Anterior cingulate cortex (tissue), 58 donors: ENCODE data around the gene CD248.

Experiments used
- DNase-seq, 58 donors: peaks; one replicate each; lab custom pipeline; 2025; lab: John Stamatoyannopoulos, UW

The CD248 gene

DNA sequence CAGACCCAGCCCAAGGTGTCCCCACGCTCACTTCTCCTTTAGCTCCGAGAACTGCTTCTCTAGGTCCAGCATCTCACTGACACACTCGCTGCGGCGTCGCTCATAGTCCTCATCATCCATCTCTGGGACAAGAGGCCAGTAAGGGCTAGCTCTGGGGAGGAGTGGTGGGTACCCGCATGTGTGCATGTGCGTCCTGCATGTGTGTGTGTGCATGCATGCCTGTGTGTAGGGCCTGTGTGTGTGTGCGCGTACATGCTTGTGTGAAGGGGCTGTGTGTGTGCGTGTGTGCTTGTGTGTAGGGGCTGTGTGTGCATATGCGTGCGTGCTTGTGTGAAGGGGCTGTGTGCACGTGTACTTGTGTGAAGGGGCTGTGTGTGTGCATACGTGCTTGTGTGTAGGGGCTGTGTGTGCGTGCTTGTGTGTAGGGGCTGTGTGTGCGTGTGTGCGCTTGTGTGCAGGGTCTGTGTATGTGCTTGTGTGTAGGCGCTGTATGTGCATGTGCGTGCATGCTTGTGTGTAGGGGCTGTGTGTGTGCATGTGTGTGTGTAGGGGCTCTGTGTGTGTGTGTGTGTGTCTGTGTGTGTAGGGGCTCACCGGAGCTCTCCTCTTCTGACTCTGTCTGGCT is 24.8 kb upstream of the CD248 start:
- DNase-seq: no peak

DNA sequence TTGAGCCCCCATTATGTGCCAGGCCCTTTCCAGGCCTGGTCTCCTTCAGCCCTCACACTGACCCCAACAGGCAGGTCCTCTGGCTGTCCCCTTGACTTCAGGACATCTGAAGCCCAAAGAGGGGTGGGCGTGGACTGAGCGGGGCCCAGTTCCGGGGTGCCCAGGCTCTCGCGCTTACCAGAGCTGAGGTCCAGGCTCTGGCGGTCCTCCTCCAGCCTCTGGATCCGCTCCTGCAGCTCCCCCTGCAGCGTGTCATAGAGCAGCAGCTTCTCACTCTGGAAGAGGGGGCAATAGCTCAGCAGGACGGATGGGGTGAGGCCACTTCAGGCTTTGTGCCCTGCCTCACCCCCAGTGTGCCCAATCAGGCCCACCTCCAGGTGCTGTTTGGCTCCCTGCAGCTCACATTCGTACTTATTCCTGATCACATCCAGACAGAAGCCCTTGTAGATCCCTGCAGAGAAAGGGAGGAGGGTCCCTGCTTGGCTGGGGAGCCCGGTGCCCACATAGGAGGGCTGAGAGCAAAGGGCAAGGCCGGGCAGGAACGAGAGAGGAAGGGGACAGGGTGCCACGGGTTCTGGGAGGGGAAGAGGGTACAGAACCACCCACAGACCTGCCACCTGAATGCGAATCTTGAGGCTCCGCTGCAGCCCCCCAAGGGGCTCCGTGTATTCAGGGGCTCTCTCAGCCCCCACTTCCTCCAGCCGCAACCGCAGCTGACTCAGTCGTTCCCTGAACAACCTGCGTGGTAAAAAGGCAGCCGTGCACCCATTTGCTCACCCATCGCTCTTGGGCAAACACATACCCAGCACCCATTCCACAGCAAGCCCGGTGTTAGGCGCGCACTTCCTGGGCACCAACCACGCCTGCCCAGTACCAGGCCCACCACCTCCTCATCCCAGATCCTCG is 24.0 kb upstream of the CD248 start:
- no peak for DNase-seq

- DNase-seq: no peak
These were observed 23.0 kb upstream of the CD248 start for GRCh38 chr11:66339686-66340483.

GRCh38 chr11:66339162-66339675 is 22.4 kb upstream of the CD248 start:
- DNase-seq: no peak

DNA sequence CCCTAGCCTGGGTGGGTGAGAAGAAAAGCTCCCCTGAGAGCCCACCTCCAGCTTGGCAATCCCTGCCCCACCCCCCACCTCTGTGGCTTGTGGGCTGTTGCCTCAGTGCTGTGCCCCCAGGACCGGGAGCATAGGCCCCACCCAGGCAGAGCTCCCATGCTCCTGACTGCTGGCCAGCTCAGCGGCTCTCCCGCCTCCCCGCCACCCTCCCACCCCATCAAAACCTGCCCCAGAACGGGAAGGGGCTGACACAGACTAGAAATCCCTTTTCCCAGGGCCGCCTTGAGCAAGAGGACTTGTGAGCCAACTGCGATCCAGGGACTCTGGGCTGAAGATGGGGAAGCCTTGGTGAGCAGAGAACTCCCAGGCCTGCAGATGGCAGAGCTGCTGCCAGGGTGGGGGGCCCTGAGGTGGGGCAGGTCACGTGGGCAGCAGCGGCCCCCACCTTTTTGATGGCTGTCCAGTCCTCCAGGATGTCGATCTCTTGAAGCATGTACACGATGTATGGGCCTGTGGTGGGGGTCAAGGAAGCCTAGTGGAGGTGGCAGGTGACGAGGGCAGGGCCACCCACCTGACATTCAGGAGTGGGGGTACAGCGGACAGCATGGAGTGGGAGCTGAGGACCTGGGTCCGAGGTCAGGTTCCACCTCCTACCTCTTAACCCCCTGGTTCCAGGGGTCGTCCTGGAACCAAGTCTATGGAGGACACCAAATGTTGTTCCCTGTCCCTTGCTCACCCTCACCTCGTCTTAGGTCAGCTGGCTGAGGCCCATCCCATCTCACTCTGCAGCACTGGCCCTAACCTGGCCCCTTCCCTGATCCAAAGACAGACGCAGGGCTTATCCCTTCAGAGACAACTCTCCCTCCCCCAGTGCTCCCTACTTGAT is 21.7 kb upstream of the CD248 start:
- DNase-seq: no peak

GRCh38 chr11:66337103-66337899 is 20.5 kb upstream of the CD248 start:
- no peak for DNase-seq

DNA sequence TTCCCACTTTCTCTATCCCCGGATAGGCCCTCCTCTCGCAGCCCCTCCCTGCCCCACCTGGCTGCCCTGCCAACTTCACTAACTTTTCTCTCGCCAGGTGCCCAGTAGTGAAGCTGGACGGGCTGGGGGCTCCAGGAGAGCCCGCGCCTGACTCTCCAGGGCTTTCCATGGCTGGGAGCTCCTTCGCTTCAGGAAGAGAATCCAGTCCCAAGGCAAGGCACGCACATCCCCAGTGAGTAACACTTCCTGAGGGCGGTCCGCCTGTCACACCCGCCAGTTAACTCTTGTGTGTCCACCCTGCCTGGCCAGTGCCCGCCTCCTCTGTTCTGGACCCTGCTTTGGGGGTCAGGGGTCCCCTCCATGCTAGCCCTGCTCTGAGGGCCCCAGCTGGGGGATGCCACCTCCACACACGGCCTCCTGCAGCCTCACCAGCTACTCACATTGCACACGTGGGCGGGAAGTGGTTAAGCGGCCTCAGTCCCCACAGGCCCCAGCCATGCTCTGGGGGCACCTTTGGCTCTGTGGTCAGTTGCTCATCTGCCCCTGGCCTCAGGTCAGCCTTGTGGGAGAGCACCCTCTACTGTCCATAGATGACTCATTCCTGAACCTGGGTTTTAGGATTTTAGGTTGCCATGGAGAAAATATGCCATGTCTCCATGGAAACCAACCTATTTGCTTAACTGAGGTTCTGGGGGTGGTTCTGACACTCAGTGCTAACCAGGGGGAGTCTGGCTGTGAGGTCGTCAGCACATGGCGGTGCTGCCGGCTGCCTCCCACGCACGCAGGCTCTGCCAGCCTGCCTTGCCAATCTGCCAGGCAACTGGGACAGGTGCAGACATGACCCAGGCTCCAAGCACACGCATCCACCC is 19.6 kb upstream of the CD248 start, which contains the start of gene RIN1:
Gene RIN1, minus strand, starts transcription at position 201 of the 869 bp plus-strand sequence. Its CDS starts 32 bp downstream, at position 169.
- DNase-seq: peak in 50 of 58 donors; percentile 9 to 88 (median 58)

DNA sequence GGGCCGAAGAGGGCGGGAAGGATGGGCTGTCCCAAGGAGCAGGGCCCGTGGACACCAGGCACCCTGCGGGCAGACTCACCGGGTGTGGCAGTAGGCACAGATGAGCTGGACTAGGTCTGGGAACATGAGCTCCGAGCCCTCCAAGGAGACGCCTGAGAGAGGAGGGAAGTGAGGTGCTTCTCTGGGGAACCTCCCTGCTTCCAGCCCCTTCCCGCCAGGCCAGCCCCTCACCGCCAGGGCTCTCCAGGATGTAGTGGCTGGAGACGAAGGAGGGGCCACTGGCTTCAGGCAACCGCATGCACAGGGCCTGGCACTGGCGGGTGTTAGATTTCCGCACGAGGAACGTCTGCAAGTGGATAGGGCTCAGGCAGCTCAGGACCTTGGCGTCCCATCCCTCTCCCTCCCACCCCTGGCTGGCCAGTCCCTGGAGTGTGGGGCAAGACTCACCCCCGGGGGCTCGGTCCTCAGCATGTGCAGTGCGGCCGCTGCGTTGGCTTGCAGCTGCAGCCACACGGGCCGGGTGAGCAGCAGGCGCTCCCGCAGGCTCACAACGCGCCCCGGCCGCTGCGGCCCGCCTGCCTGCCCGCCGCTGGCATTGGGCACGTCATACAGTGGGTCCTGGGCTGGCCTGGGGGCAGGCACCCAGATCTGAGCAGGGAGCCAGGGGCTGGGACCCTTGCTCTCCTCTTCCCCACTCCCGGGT is 18.8 kb upstream of the CD248 start:
- DNase-seq: peak in 2 of 58 donors; percentile 18 to 25

DNA sequence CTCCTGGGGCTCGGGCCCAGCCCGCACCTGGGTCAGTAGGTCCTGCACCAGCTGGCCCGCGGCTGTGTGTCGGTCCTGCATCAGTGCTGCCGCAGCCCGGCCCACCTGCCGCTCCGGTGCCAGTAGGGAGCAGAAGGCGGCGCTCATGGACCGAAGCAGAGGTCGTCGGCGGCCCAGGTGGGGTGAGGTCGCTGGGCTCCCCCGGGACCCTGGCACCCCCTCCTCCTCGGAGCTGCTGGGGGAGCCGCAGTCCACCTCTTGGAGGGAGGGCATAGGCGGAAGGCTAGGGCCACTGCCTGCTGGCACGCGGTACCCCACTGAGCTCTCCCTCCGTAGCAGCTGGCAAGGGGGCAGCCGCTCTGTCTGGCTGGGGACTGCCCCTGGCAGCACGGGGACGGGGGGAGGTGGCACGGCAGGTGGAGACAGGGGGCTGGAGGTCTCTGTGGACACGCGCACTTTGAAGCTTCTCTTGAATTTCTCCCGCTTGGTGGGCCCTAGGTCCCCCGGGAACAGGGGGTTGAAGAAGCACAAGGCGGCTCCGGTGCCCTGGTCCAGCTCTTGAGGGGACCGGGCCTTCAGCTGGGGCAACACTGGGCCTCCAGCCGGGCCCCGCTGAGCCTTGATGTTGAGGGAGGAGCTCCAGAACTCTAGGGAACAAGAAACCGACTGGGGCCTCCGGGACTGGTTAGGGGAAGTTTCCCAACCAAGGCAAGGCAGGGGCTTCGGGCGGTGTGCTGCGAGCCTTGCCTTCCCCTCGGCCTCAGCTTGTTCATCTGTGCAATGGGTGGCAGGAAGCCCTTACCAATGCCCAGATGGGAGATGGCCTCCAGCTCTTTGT is 18.0 kb upstream of the CD248 start:
- no peak for DNase-seq

DNA sequence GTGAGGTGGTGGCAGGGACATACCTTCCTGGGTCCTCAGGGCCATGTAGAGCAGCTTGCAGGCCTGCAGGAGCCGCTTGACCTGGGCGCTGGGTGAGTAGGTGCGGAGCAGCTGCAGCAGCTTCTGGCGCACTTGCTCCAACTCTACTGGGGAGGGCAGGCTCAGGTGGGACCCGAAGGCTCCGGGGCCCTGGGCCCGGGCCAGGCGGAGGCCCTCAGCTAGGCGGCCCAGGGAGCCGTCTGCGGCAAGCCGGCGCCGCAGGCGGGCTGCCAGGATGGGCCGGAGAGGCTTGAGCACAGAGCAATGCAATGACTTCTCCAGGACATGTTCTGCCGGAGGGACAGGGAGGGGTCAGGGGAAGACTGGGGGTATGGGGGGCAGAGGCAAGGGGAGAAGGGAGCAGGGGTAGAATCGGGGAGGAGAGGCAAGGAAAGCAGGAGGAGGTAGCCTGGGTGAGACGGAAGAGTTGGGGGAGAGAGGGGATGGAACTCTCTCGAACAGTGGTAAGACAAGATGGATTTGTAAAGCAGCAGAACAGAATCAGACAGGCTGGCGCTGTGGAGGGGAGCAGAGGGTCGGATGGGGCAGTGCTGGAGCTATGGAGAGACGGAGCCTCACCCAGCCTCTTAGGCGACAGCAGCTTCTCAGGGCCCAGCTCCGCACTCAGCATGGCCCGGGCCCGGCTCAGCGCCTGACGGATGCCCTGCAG is 17.2 kb upstream of the CD248 start:
- DNase-seq: no peak

GRCh38 chr11:66333220-66333877 is 16.5 kb upstream of the CD248 start:
- no peak for DNase-seq

DNA sequence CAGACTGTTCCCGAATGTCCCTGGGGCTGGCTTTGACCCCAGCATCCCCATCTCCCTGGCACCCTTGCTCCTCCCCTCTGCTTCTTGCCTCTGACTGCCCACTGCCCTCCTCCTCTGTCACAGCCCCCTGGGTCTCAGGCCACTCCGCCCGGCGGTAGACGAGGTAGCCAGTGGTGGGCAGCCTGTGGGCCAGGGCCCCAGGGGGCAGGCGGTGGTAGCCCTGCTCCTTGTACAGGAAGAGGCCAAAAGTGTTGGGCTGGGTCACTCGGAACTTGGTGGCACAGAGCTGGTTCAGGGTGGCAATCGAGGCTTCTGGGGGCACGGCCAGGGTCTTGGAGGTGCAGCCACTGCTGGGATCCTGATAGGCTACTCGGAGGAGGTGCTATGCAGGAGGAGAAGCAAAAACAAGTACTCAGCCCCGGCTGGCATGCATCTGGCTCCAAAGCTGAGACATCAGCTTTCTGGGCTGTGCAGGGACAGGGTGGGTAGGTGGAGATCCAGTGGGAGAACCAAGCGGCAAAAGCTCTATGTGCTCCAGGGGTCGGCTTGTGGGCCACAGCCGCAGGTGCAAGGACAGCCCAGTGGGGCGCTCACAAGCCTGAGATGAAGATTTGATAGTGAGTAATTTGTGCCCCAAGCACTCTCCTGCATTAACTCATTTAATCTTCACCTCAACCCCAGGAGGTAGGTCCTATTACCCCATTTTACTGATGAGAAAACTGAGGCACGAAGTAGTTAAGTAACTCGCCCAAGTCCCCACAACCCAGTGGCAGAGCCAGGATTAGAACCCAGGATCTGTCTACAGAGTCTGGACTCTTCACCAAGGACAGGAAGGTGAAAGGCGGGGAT is 15.8 kb upstream of the CD248 start:
- DNase-seq: no peak

DNA sequence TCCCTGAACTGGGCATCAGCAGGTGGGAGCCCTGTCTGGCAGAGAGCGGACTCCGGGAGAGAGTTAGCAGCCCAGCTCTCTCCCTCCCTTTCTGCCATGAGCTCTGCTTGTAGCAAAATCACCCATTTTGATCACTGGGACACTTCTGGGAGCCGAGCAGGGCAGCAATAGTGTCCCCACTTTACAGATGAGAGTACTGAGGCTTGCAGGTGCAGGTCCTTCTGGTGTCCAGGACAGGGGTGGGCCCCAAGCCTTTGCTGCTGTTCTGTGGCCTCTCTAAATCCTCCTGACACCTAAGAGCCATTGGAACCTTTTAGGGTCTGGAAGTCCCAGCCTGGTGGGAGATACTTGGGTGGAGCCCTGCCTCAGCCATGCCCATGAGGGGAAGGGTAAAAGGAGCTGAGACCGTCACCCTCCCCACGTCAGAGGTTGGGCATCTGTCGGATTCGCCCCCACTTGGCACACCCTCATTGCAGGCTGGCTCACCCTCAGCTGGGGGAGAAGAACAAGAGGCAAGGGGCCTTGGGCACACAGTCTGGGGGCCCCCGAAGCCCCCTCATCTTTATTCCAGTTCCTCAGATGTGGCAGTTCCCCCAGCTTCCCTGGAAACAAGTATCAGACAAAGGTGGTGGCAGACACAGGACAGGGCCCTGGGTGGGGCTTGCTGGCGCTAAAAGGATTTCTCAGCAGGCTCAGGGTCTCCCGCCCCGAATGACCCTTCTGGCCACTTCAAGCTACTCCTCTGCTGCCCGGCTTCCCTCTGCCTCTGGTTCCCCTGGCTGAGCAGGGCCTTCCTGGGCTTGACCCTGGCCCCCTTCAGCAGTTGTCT is 14.9 kb upstream of the CD248 start:
- no peak for DNase-seq
